SKM-1 (cell line): ENCODE measurements around the gene KIFC3.
"Not testable (repeated sequence)": the region's sequence is repeated elsewhere in the genome, so short reads cannot be mapped to it uniquely, and the experiment has no call there.

Experiments used
- DNase-seq: peaks from one replicate; lab custom pipeline; 2025; ENCODE audit not compliant: unreplicated experiment; lab: John Stamatoyannopoulos, UW

Gene KIFC3, protein sequence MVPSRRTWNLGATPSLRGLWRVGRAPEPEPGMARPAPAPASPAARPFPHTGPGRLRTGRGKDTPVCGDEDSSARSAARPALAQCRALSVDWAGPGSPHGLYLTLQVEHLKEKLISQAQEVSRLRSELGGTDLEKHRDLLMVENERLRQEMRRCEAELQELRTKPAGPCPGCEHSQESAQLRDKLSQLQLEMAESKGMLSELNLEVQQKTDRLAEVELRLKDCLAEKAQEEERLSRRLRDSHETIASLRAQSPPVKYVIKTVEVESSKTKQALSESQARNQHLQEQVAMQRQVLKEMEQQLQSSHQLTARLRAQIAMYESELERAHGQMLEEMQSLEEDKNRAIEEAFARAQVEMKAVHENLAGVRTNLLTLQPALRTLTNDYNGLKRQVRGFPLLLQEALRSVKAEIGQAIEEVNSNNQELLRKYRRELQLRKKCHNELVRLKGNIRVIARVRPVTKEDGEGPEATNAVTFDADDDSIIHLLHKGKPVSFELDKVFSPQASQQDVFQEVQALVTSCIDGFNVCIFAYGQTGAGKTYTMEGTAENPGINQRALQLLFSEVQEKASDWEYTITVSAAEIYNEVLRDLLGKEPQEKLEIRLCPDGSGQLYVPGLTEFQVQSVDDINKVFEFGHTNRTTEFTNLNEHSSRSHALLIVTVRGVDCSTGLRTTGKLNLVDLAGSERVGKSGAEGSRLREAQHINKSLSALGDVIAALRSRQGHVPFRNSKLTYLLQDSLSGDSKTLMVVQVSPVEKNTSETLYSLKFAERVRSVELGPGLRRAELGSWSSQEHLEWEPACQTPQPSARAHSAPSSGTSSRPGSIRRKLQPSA

DNA sequence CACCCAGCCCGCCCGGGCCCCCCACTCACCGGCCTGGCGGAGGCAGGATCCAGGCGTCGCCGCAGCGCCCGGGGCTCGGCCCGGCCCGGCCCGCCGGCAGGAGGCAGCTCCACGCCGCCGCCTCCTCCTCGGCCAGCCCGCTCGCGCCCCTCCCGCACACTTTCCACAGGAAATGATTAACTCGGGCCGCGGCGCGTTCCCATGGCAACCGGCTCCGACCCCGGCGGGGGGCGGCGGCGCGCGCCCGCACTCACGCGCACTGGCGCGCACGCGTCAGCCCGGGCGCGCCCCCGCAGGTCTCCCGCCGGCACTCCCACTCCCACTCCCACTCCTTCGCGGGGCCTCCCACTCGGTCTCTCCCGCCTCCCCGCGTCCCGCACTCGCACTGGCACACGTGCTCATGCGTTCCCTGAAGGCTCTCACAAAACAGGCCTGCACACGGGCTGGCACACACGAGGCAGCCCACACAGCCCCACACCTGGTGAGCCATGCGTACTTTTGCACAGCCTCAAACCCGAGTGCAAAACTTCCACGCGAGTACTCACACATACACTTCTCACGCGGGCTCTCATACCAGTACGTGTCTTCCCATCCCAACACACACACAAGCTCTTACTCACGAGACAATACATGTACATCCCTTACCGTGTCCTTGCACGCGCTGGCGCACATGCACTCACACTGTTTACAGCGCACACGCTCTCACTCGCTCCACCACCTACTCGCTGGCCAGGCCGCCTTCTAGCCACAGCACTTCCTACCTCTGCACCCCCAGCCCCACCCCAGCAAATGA, at the start of gene KIFC3:
TSS of gene KIFC3 (minus strand) at position 151 of the 793 bp plus-strand sequence. CDS start 4,248 bp downstream, outside the sequence.
- DNase-seq, result peak; percentile 55

DNA sequence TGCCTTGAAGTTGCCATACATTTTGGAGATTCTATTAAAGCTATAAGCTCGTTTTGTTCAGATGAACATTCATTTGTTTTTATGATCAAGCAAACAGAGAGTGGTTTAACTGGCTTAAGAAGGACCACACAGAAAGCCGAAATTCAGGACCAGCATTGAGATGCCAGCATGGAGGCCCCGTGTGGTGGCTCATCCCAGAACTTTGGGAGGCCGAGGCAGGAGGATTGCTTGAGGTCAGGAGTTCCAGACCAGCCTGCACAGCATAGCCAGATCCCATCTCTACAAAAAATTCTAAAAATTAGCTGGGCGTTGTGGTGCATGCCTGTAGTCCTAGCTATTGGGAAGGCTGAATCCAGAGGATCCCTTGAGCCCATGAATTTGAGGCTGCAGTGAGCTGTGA, 45.9 kb upstream of the KIFC3 start:
- no peak for DNase-seq

GRCh38 chr16:57846931-57847330, 44.6 kb upstream of the KIFC3 start:
- DNase-seq, result not testable (repeated sequence)

- DNase-seq, result no peak
Measured at GRCh38 chr16:57846078-57846697, 43.9 kb upstream of the KIFC3 start.

DNA sequence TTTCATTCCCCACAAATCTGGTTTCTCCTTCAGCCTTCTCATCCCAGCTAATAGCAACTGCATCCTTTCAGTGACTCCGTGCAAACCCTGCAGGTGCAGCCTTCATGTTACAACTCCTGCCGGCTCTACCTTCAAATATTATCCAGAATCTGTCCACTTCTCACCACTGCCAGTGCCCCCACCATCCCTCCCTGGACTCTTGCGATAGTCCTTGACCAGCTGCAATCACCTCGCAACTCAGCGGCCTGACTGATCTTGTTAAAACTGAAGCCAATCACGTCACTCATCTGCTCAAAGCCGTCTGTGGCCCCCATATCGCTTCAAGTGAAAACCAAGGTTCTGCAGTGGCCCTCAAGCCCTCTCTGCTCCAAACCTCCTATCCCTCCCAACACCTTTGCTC, 42.8 kb upstream of the KIFC3 start:
- DNase-seq, result no peak

- DNase-seq, result no peak
Measured at GRCh38 chr16:57844416-57845030, 42.2 kb upstream of the KIFC3 start.

DNA sequence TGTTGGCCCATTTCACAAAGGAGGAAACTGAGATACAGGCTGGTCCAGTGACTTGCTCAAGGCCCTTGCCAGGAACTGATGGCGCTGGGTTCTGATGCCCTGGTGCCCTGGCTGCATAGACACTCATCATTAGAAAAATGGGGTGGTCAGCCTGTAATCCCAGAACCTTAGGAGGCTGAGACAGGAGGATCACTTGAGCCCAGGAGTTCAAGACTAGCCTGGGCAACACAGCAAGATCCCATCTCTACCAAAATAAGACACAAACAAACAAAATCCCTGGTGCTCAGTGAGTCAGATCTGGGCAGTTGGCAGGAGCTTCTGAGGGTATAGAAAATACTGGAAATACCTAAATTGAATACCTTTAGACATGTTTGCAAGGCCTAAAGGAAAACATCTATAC, 41.1 kb upstream of the KIFC3 start:
- no peak for DNase-seq

GRCh38 chr16:57842601-57843000, 40.3 kb upstream of the KIFC3 start:
- no peak for DNase-seq

- no peak for DNase-seq
Measured at GRCh38 chr16:57840833-57841232, 38.5 kb upstream of the KIFC3 start.

DNA sequence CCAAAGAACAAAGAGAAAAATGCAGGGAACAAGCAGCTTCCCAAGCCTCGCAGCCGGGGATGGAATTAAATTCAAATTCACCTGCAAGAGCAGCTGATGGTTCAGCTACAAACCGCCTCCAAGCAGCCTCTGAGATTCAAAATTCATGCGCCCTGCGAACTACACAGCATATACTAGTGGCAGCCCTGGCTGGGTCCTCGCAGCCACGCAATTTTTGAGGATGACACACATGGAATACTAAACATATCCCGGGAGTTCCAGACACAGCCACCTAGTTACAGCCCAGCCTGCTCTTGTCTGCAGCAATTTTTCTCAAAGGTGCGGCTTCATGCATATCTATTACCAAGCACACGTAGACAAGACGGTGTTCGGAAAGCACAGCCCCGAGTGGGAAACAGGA, 35.9 kb upstream of the KIFC3 start:
- DNase-seq, result no peak

DNA sequence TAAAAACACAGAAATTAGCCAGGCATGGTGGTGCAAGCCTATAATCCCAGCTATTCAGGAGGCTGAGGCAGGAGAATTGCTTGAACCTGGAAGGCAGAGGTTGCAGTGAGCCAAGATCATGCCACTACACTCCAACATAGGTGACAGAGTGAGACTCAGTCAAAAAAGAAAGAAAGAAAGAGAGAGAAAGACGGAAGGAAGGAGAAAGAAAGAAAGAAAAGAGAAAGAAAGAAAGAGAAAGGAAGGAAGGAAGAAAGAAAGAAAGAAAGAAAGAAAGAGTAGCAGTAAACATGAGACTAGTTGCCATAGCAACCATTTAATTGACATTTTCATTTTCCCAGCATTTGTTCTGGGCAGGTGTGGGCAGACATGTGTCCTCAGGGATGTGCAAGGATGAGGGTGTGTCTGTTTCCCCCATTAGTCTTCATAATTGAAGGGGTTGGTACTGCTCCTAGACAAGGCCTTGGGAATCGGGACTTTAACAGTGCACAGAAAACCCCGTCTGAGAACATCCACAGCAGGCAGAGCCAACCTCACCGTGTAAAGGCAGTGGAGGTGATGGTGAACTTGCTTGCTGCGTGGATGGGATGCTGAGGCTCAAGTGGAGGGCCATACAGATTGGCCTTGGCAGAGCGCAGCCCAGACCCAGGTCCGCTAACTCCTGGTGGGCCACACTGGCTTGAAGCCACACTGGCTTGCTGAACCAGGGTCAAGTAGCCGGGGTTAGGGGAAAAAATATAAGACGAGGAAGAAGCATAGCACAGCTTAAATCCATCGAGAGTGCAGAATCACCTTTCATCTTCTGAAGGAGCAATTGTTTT, 35.2 kb upstream of the KIFC3 start:
- DNase-seq, result no peak

DNA sequence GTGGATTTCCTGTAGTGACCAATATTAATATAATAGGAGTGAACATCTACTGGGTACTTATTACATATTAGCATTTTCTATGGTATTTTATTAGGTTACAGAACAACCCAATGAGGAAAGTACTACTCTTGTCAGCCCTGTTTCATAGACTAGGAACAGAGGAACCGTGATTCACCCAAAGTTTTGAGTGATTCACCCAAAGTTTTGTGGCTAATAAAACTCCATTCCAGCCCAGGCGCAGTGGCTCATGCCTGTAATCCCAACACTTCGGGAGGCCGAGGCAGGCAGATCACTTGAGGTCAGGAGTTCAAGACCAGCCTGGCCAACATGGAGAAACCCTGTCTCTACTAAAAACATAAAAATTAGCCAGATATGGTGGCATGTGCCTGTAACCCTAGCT, 33.1 kb upstream of the KIFC3 start:
- not testable (repeated sequence) for DNase-seq

DNA sequence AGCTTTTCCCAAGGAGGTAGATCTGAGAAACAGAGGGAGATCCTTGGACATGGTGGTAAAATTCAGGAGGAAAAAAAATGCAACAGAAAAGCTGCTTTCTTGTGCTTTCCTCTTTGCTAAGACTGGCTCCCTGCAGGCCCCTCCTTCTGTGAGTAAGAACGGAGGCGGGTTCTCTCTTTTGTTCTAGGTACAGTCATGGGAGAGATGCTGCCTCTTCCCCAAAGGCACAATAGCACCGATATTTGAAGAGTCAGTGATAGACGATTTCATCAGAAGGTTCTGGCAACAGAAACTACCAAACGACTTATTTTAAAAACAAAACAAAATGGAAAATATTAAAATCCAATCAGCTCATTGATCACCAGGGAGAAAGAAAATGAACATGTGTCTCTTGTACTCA, 32.6 kb upstream of the KIFC3 start:
- no peak for DNase-seq

DNA sequence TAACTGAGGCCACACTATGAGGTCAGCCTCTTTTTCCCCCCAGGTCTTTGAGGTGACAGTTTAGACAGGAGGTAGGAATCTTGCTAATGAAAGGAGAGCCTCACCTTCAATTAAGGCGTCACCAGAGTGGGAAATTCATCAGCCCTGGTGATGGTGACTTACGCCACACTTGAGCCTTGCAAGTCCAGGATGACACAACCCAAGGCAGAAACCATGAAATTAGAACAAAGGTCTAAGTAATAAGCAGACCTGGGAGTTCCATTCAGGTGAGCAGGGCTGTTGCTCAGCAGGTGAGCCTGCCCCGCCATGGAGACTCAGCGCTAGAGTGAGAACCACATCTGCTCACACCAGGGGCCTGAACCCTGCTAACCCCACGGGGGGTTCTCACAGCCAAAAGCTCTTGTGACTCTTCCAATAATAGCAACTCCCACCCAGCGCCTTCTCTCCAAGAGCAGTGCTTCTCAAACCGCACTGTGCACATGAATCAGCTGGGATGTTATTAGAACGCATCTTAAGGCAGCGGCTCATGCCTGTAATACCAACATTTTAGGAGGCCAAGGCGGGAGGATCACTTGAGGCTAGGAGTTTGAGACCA, 28.7 kb upstream of the KIFC3 start:
- peak; percentile 2 for DNase-seq

GRCh38 chr16:57829969-57830360, 27.7 kb upstream of the KIFC3 start:
- no peak for DNase-seq

DNA sequence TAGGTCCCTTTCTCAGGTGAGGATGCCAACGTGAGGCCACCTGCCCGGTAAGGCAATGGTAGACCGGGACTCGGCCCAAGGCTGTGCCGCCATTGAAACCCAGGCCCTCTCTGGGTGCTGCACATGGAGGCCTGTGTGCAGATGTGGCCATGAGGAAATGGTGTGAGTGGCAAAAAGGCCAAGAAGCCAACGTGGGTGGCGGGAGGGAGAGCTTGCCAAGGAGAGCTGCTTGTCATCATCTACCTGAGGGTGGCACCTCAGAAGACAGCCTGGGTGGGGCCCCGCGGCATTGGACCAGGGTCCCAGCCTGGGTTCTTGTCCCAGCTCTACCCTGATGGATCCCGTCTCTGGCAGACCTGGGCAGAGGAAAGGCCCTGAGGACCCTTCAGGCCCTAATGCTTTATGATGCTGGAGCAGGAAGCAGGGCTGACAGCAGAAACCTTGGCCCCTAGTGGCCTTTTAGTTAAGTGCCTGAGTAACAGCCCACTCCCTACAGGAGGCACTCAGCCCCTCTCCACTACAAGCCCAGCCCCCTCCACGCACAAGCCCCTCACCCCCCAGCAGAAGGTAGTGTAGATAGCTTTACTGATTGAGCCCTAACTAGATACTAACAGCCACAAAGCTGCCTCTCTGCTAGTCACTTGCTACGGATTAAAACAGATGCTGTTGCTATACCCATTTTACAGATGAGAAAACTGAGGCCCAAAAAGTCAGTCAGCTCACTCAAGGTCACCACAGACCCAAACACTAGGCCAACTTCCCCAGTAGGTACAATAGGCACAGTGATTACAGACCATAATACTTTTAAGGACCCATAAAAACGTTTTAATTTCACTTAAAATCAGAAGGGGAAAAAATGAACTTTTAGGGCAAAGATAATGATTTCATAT, 26.2 kb upstream of the KIFC3 start:
- DNase-seq, result no peak

GRCh38 chr16:57826706-57827625, 24.7 kb upstream of the KIFC3 start:
- no peak for DNase-seq
